Activated CD8-positive, alpha-beta T cell treated with anti-CD3 and anti-CD28 coated beads, Interleukin-2, amount 10 ng/mL, durations not matched to agents 7 days and 5 days (primary cell): Measurements from ENCODE around the gene FRAS1. TPM values are rescaled to one million over a fixed set of nuclear protein-coding genes. Genes with fewer than 3 reads are reported as not detected.
"Not testable (repeated sequence)": the region's sequence is repeated elsewhere in the genome, so short reads cannot be mapped to it uniquely, and the experiment has no call there.

Experiments
- ATAC-seq: fragments of 150-1000 bp; cut with Tn5 transposase; one replicate; pipeline ENCODE4 v1.10.0; 2021; ENCODE audit warnings: moderate library complexity
- CTCF ChIA-PET: fragments of 350-600 bp; sonication (Branson Sonifier 250); formaldehyde crosslinking; loops from one replicate; lab custom pipeline; 2021; ENCODE audit warnings: antibody characterized with exemption; lab: Charles Lee
- POLR2A ChIA-PET: fragments of 350-600 bp; sonication (Branson Sonifier 250); formaldehyde crosslinking; loops from one replicate; lab custom pipeline; 2021; ENCODE audit warnings: antibody characterized with exemption; lab: Charles Lee
- DNase-seq: peaks from one replicate; pipeline ENCODE4 v3.0.0-alpha.2; 2020
- H3K27ac Mint-ChIP-seq: one replicate; pipeline ENCODE4 v1.8.0; 2021; ENCODE audit warnings: mild to moderate bottlenecking, mixed read lengths
- H3K27me3 Mint-ChIP-seq: one replicate; pipeline ENCODE4 v1.8.0; 2021; ENCODE audit warnings: low read depth, mixed read lengths
- H3K36me3 Mint-ChIP-seq: one replicate; pipeline ENCODE4 v1.8.0; 2021; ENCODE audit warnings: low read depth, mixed read lengths
- H3K4me1 Mint-ChIP-seq: one replicate; pipeline ENCODE4 v1.8.0; 2021; ENCODE audit warnings: low read depth, mixed read lengths
- H3K4me3 Mint-ChIP-seq: one replicate; pipeline ENCODE4 v1.8.0; 2021; ENCODE audit warnings: mild to moderate bottlenecking, mixed read lengths
- H3K9me3 Mint-ChIP-seq: one replicate; pipeline ENCODE4 v1.8.0; 2022; ENCODE audit warnings: mixed read lengths; ENCODE audit not compliant: insufficient read depth
- total RNA-seq, 2 experiments: library from RNA; stranded (reverse); gene quantifications; one replicate each; pipeline ENCODE4 v1.2.3, GENCODE V29; 2021

The FRAS1 gene
- total RNA-seq, 2 experiments from 2014 or later = 0.08 TPM; not detected in 1

GRCh38 chr4:78457751-78458150 lies 400.6 kb downstream of the FRAS1 start:
- no peak overlapping the region for H3K4me3 Mint-ChIP-seq
- CTCF ChIA-PET = interaction anchor here (0.7 to 1.0 kb wide), 2 partner anchors 11 to 390 kb away, joined by 3 read pairs; no protein-coding TSS in a partner anchor
- no peak for ATAC-seq

DNA sequence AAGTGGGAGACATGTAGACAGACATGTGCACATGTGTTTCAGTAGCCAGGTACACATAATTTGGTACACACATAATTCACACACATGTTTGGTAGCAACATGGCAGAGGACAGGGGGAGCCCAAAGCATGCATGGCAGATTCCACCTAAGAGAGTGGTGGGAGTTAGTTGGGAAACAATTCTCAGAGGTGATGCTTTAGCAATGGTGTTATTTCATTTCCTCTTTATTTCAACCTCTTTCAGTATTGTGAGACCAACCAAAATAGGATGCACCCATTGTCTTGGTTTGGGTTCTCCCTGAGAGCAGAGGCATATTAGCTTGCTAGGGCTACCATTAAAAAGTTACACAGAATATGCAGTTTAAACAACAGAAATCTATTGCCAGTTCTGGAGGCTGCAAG lies 402.2 kb downstream of the FRAS1 start:
- ATAC-seq (no peak), DNase-seq (no peak)
- Mint-ChIP-seq H3K4me3 (no peak overlapping the region), H3K9me3 (no peaks in the 10 kb centered on the region), H3K36me3 (no peaks in the 10 kb centered on the region), H3K27ac (no peak overlapping the region), H3K27me3 (peaks cover 13% of the 10 kb centered on the region), H3K4me1 (no peaks in the 10 kb centered on the region)
- CTCF ChIA-PET = no interaction called here
- POLR2A ChIA-PET = no interaction called here

More at GRCh38 chr4:78457751-78458150, 400.6 kb downstream of the FRAS1 start:
- Mint-ChIP-seq H3K9me3 (no peaks in the 10 kb centered on the region), H3K27me3 (peaks cover 11% of the 10 kb centered on the region), H3K27ac (no peak overlapping the region), H3K36me3 (no peaks in the 10 kb centered on the region), H3K4me1 (no peaks in the 10 kb centered on the region)
- POLR2A ChIA-PET = no interaction called here
- no peak for DNase-seq

- no peaks in the 10 kb centered on the region for H3K9me3 Mint-ChIP-seq
- no peaks in the 10 kb centered on the region for H3K4me1 Mint-ChIP-seq
- ChIA-PET POLR2A (no interaction called here), CTCF (no interaction called here)
- H3K27ac Mint-ChIP-seq = no peak overlapping the region
- H3K4me3 Mint-ChIP-seq = no peak overlapping the region
- DNase-seq = no peak
- no peaks in the 10 kb centered on the region for H3K36me3 Mint-ChIP-seq
- ATAC-seq = no peak
- H3K27me3 Mint-ChIP-seq = peaks cover 19% of the 10 kb centered on the region
These were observed 403.2 kb downstream of the FRAS1 start for GRCh38 chr4:78460368-78460767.

- Mint-ChIP-seq H3K27ac (no peak overlapping the region), H3K27me3 (peaks cover 25% of the 10 kb centered on the region), H3K4me1 (no peaks in the 10 kb centered on the region), H3K36me3 (no peaks in the 10 kb centered on the region), H3K9me3 (no peaks in the 10 kb centered on the region), H3K4me3 (no peak overlapping the region)
- ATAC-seq (no peak), DNase-seq (no peak)
- ChIA-PET CTCF (no interaction called here), POLR2A (no interaction called here)
These were observed 407.1 kb downstream of the FRAS1 start for GRCh38 chr4:78464265-78464664.

DNA sequence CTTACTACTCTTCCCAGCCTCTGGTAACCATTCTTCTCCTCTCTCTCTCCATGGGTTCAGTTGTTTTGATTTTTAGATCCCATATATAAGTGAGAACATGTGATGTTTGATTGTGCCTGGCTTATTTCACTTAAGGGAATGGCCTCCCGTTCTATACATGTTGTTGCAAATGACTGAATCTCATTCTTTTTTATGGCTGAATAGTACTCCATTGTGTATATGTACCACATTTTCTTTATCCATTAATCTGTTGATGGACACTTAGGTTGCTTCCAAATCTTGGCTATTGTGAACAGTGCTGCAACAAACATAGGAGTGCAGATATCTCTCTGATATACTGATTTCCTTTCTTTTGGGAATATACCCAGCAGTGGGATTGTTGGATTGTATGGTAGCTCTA lies 410.1 kb downstream of the FRAS1 start:
- H3K27ac Mint-ChIP-seq, H3K9me3 Mint-ChIP-seq, H3K4me1 Mint-ChIP-seq, DNase-seq, H3K36me3 Mint-ChIP-seq, CTCF ChIA-PET, H3K4me3 Mint-ChIP-seq, ATAC-seq, POLR2A ChIA-PET: not testable (repeated sequence)
- peaks cover 23% of the 10 kb centered on the region for H3K27me3 Mint-ChIP-seq

DNA sequence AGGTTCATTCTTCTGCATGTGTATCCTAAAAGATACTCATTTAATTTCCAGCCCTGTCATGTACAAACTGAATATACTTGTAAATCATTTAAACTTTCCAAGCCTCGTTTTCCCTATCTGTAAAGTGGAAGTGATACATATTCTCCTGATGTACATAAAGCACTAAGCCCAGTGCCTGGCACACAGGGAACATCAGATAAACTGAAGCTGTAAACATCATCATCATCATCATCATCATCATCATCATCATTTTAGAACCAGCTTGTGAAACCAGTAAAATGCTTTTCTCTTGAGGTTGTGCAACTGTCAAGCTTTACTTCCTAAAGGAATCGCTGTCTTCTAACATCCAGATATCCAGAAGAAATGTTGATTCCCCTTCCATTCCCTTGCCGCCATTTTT lies 411.1 kb downstream of the FRAS1 start:
- DNase-seq (no peak), ATAC-seq (no peak)
- POLR2A ChIA-PET = no interaction called here

GRCh38 chr4:78476108-78476704 lies 419.1 kb downstream of the FRAS1 start:
- CTCF ChIA-PET = no interaction called here
- DNase-seq (no peak), ATAC-seq (no peak)
- Mint-ChIP-seq H3K27ac (no peak overlapping the region), H3K4me3 (no peak overlapping the region), H3K9me3 (no peaks in the 10 kb centered on the region), H3K36me3 (no peaks in the 10 kb centered on the region), H3K27me3 (peaks cover 9% of the 10 kb centered on the region), H3K4me1 (no peaks in the 10 kb centered on the region)
- POLR2A ChIA-PET = no interaction called here

More for the DNA sequence above, 411.1 kb downstream of the FRAS1 start:
- Mint-ChIP-seq H3K27me3 (peaks cover 25% of the 10 kb centered on the region), H3K4me1 (no peaks in the 10 kb centered on the region), H3K9me3 (no peaks in the 10 kb centered on the region), H3K36me3 (no peaks in the 10 kb centered on the region), H3K4me3 (no peak overlapping the region), H3K27ac (no peak overlapping the region)
- CTCF ChIA-PET = interaction anchor here (0.6 kb wide), 1 partner anchor 483 kb away, joined by 3 read pairs; no protein-coding TSS in a partner anchor

DNA sequence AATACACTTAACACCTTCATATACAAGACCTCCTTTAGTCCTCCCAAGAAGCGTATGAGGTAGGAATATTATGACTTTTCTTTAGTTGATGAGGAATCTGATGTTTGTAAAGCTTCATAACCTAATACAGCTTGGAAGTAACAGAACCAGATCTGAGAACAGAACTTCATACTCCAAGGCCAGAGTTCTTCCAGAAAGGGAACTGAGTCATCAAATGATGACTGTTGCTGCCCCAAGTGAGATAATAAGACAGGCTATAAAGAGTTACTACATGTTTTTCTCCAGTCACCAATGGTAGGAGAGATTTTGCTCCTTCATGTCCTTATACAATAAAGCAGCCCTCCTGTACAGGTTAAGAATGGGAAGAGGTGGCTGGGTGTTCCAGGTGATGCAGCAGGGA lies 420.2 kb downstream of the FRAS1 start:
- POLR2A ChIA-PET = no interaction called here
- no peak for DNase-seq
- no peak for ATAC-seq
- H3K27ac Mint-ChIP-seq = no peak overlapping the region
- no peaks in the 10 kb centered on the region for H3K36me3 Mint-ChIP-seq
- CTCF ChIA-PET = no interaction called here
- no peaks in the 10 kb centered on the region for H3K4me1 Mint-ChIP-seq
- H3K4me3 Mint-ChIP-seq = no peak overlapping the region
- H3K27me3 Mint-ChIP-seq = peaks cover 8% of the 10 kb centered on the region
- no peaks in the 10 kb centered on the region for H3K9me3 Mint-ChIP-seq

- no peak overlapping the region for H3K27ac Mint-ChIP-seq
- no peaks in the 10 kb centered on the region for H3K9me3 Mint-ChIP-seq
- no peak for DNase-seq
- no peaks in the 10 kb centered on the region for H3K4me1 Mint-ChIP-seq
- no peaks in the 10 kb centered on the region for H3K36me3 Mint-ChIP-seq
- H3K4me3 Mint-ChIP-seq = no peak overlapping the region
- POLR2A ChIA-PET = no interaction called here
- no peak for ATAC-seq
- H3K27me3 Mint-ChIP-seq = peaks cover 3% of the 10 kb centered on the region
- CTCF ChIA-PET = no interaction called here
These were observed 421.4 kb downstream of the FRAS1 start for GRCh38 chr4:78478523-78478922.

- CTCF ChIA-PET = no interaction called here
- H3K27me3 Mint-ChIP-seq = peaks cover 7% of the 10 kb centered on the region
- no peak overlapping the region for H3K4me3 Mint-ChIP-seq
- H3K36me3 Mint-ChIP-seq = no peaks in the 10 kb centered on the region
- no peak overlapping the region for H3K27ac Mint-ChIP-seq
- no peaks in the 10 kb centered on the region for H3K4me1 Mint-ChIP-seq
- POLR2A ChIA-PET = no interaction called here
- H3K9me3 Mint-ChIP-seq = no peaks in the 10 kb centered on the region
- DNase-seq = no peak
- ATAC-seq = no peak
These were observed 423.2 kb downstream of the FRAS1 start for GRCh38 chr4:78480286-78480685.

DNA sequence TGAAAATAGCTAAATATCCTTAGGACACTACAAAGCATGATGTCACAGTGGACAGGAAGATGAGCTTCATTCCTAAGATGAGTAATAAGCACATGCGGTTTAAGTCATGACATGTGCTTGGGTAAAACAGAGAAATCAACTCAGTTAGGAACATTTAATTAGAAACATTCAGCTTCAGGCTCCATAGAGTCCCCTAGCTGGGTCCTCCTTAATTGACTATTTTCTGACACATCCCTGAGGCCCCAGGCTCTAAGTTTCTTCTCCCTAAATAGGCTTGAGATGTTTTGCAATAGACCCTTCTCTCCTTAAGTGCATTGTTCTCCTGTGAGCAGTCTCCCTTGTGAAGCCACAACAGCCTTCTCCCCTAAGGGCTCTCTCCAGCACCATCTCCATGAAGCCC lies 424.1 kb downstream of the FRAS1 start:
- ATAC-seq (no peak), DNase-seq (no peak)
- CTCF ChIA-PET = no interaction called here
- H3K9me3 Mint-ChIP-seq = no peaks in the 10 kb centered on the region
- H3K27me3 Mint-ChIP-seq = peaks cover 7% of the 10 kb centered on the region
- no peaks in the 10 kb centered on the region for H3K4me1 Mint-ChIP-seq
- H3K27ac Mint-ChIP-seq = no peak overlapping the region
- POLR2A ChIA-PET = no interaction called here
- H3K4me3 Mint-ChIP-seq = no peak overlapping the region
- H3K36me3 Mint-ChIP-seq = no peaks in the 10 kb centered on the region

DNA sequence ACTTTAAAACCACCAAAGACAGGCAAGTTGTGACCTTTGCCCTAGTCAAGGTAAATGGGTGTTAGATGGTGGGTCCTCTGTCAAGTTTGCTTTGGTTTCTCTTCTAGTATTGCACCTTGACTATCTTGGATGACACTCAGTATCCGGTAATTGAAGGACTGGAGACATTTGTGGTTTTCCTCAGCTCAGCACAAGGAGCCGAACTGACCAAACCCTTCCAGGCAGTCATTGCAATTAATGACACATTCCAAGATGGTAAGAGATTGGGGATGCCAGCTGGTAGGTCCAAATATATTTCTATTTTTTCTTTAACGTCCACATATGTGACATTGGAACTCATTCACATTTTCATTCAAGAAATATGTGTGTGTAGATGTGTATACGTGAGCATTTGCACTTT lies 425.2 kb downstream of the FRAS1 start:
- Mint-ChIP-seq H3K27ac (no peak overlapping the region), H3K36me3 (no peaks in the 10 kb centered on the region), H3K4me1 (no peaks in the 10 kb centered on the region), H3K4me3 (no peak overlapping the region), H3K9me3 (no peaks in the 10 kb centered on the region), H3K27me3 (peaks cover 7% of the 10 kb centered on the region)
- ATAC-seq = no peak
- DNase-seq = no peak
- ChIA-PET CTCF (no interaction called here), POLR2A (no interaction called here)

DNA sequence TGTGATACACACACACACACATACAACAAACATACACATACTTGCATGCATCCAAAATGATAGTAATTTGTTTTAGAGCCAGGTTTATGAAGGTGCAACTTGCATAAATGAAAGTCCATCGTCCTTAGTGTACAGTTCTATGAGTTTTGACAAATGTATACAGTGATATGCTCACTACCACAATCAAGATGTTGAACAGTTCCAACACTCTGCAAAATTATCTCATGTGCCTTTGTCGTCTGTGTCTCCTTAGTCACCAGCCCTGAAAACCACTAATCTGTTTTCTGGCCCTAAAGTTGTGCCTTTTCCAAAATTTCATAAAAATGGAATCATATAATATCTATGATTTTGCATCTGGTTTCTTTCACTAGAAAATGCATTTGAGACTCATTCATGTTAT lies 426.7 kb downstream of the FRAS1 start:
- H3K4me1 Mint-ChIP-seq = no peaks in the 10 kb centered on the region
- CTCF ChIA-PET = no interaction called here
- ATAC-seq = no peak
- no peaks in the 10 kb centered on the region for H3K9me3 Mint-ChIP-seq
- H3K27me3 Mint-ChIP-seq = peaks cover 7% of the 10 kb centered on the region
- no peak overlapping the region for H3K27ac Mint-ChIP-seq
- no peaks in the 10 kb centered on the region for H3K36me3 Mint-ChIP-seq
- DNase-seq = no peak
- POLR2A ChIA-PET = no interaction called here
- no peak overlapping the region for H3K4me3 Mint-ChIP-seq
